ENCODE measurements around the gene SLC37A3.

The SLC37A3 gene

GRCh38 chr7:140360697-140361229 is 37.6 kb downstream of the SLC37A3 start:
- no peaks in the 10 kb centered on the region for H4K20me1 ChIP-seq (ENCODE audit: insufficient read depth, low read length)
- H3K4me1 ChIP-seq (ENCODE audit: insufficient read depth, low read length, severe bottlenecking), result peaks cover 4% of the 10 kb centered on the region
- no peak overlapping the region for H3K4me2 ChIP-seq (ENCODE audit: low read length)
- no peak overlapping the region for H3K9ac ChIP-seq (ENCODE audit: low read length)
- no peak overlapping the region for H3K4me3 ChIP-seq (ENCODE audit: low read depth, low read length, poor library complexity, severe bottlenecking)
- H3K9me2 ChIP-seq (ENCODE audit: low read depth, low read length), result no peaks in the 10 kb centered on the region
- TF ChIP-seq EZH2 (IDR thresholded peaks at IDR 0.05; ENCODE audit: borderline replicate concordance, low read length), result no peak
- TF ChIP-seq CTCF (IDR thresholded peaks at IDR 0.05; ENCODE audit: low read length), result no peak
- H3K27ac ChIP-seq (ENCODE audit: low read depth, low read length, poor library complexity, severe bottlenecking), result no peak overlapping the region
- H3K36me3 ChIP-seq (ENCODE audit: insufficient read depth, low read length), result no peaks in the 10 kb centered on the region
- H3K9me3 ChIP-seq (ENCODE audit: low read length), result no peaks in the 10 kb centered on the region
- H3F3A ChIP-seq (ENCODE audit: insufficient read depth, low read length), result no peaks in the 10 kb centered on the region
- H3K79me2 ChIP-seq (ENCODE audit: insufficient read depth, low read length), result no peaks in the 10 kb centered on the region
- no peaks in the 10 kb centered on the region for H3K27me3 ChIP-seq (ENCODE audit: insufficient read depth, low read length)
- H2AFZ ChIP-seq (ENCODE audit: low read length), result no peak overlapping the region

GRCh38 chr7:140358412-140359051 is 39.8 kb downstream of the SLC37A3 start:
- no peak overlapping the region for H3K4me3 ChIP-seq (ENCODE audit: low read depth, low read length, poor library complexity, severe bottlenecking)
- no peaks in the 10 kb centered on the region for H3K9me3 ChIP-seq (ENCODE audit: low read length)
- H4K20me1 ChIP-seq (ENCODE audit: insufficient read depth, low read length), result no peaks in the 10 kb centered on the region
- H3K9me2 ChIP-seq (ENCODE audit: low read depth, low read length), result no peaks in the 10 kb centered on the region
- no peaks in the 10 kb centered on the region for H3K36me3 ChIP-seq (ENCODE audit: insufficient read depth, low read length)
- no peaks in the 10 kb centered on the region for H3F3A ChIP-seq (ENCODE audit: insufficient read depth, low read length)
- TF ChIP-seq EZH2 (IDR thresholded peaks at IDR 0.05; ENCODE audit: borderline replicate concordance, low read length), result no peak
- TF ChIP-seq CTCF (IDR thresholded peaks at IDR 0.05; ENCODE audit: low read length), result no peak
- no peak overlapping the region for H3K9ac ChIP-seq (ENCODE audit: low read length)
- no peak overlapping the region for H3K4me2 ChIP-seq (ENCODE audit: low read length)
- no peak overlapping the region for H3K27ac ChIP-seq (ENCODE audit: low read depth, low read length, poor library complexity, severe bottlenecking)
- no peaks in the 10 kb centered on the region for H3K79me2 ChIP-seq (ENCODE audit: insufficient read depth, low read length)
- no peak overlapping the region for H2AFZ ChIP-seq (ENCODE audit: low read length)
- H3K4me1 ChIP-seq (ENCODE audit: insufficient read depth, low read length, severe bottlenecking), result peaks cover 4% of the 10 kb centered on the region
- no peaks in the 10 kb centered on the region for H3K27me3 ChIP-seq (ENCODE audit: insufficient read depth, low read length)

- Histone ChIP-seq H3K79me2 (ENCODE audit: insufficient read depth, low read length) (no peaks in the 10 kb centered on the region), H3K9me2 (ENCODE audit: low read depth, low read length) (no peaks in the 10 kb centered on the region), H4K20me1 (ENCODE audit: insufficient read depth, low read length) (no peaks in the 10 kb centered on the region), H3K9me3 (ENCODE audit: low read length) (no peaks in the 10 kb centered on the region), H3F3A (ENCODE audit: insufficient read depth, low read length) (no peaks in the 10 kb centered on the region), H3K4me3 (ENCODE audit: low read depth, low read length, poor library complexity, severe bottlenecking) (no peak overlapping the region), H3K27ac (ENCODE audit: low read depth, low read length, poor library complexity, severe bottlenecking) (no peak overlapping the region), H3K4me2 (ENCODE audit: low read length) (no peak overlapping the region), H3K36me3 (ENCODE audit: insufficient read depth, low read length) (no peaks in the 10 kb centered on the region), H3K9ac (ENCODE audit: low read length) (no peak overlapping the region), H3K4me1 (ENCODE audit: insufficient read depth, low read length, severe bottlenecking) (peaks cover 4% of the 10 kb centered on the region), H3K27me3 (ENCODE audit: insufficient read depth, low read length) (no peaks in the 10 kb centered on the region), H2AFZ (ENCODE audit: low read length) (no peak overlapping the region)
- TF ChIP-seq EZH2 (IDR thresholded peaks at IDR 0.05; ENCODE audit: borderline replicate concordance, low read length), result no peak
- no peak for TF ChIP-seq CTCF (IDR thresholded peaks at IDR 0.05; ENCODE audit: low read length)
Measured at GRCh38 chr7:140358024-140358411, 40.3 kb downstream of the SLC37A3 start.
